NCI-H524 treated with DMSO at 0.1 percent for 48 hours (cell line): ENCODE measurements around the gene MATCAP1.

Experiments used
- DNase-seq: peaks from one replicate; lab custom pipeline; 2025; lab: John Stamatoyannopoulos, UW

Gene MATCAP1

DNA sequence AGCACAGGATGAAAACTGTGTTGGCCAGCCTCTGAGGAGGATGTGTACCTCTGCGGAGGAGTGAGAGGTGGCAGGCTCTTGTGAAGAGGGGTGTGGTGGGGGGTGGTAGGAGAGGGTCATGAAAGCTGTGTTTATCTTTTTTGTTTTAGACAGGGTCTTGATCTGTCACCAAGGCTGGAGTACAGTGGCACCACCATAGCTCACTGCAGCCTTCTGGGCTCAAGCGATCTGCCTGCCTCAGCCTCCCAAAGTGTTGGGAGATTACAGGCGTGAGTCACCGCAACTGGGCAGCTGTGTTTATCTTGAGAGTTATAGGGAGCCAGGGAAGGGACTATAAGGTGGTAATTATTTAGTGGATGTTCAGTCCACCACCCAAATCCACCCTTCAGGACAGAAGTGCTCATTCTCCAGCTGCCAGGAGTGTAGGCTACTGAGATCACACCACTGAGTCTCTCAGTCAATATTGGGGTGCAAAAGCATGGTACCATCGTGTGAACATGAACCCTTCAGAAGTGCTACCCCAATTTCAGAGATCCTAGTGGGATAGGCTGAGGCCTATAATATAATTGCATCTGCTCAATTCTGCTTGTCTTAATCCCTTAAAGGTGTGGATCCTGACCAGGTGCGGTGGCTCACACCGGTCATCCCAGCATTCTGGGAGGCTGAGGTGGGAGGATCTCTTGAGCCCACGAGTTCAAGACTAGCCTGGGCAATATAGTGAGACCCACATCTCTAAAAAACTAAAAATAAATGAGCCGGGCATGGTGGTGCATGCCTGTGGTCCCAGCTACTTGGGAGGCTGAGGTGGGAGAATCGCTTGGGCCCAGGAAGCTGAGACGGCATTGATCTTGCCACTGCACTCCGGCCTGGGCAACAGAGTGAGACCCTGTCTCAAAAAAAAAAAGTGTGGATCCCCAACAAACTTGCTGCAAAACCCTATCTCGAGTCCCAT, 7.0 kb upstream of the MATCAP1 start:
- DNase-seq, result no peak

GRCh38 chr16:67190041-67190440, 6.3 kb upstream of the MATCAP1 start, which contains the start of gene EXOC3L1:
Gene EXOC3L1, minus strand, starts transcription at chr16:67190136. Its CDS starts 460 bp downstream, at chr16:67189676.
- DNase-seq, result no peak

GRCh38 chr16:67188798-67189197, 5.0 kb upstream of the MATCAP1 start:
- no peak for DNase-seq

GRCh38 chr16:67188323-67188722, 4.6 kb upstream of the MATCAP1 start:
- no peak for DNase-seq

- DNase-seq, result no peak
Measured at GRCh38 chr16:67187175-67187890, 3.6 kb upstream of the MATCAP1 start.

- no peak for DNase-seq
Measured at GRCh38 chr16:67186550-67186950, 2.8 kb upstream of the MATCAP1 start.

GRCh38 chr16:67185651-67186134, 1.9 kb upstream of the MATCAP1 start:
- DNase-seq, result no peak

- no peak for DNase-seq
Measured at GRCh38 chr16:67184995-67185650, 1.4 kb upstream of the MATCAP1 start.

- no peak for DNase-seq
Measured at GRCh38 chr16:67184453-67184994, 761 bp upstream of the MATCAP1 start.

DNA sequence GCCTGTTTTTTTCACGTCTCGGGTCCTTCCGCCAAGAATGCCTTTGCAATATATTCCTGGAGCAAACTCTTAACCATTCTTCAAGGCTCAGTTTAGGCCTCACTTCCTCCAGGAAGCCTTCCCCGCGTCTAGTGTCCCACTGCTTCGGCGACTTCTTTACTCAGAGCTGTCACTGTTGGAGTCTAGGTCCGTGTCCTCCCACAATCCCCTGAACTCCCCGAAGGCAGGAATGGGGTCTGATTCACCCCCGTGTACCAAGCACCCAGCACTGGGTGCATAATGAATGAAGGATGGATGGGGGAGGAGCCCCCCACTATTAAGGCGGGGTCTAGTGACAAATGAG, 508 bp downstream of the MATCAP1 start:
- DNase-seq, result no peak

- no peak for DNase-seq
Measured at GRCh38 chr16:67182288-67182687, 1.5 kb downstream of the MATCAP1 start.

- no peak for DNase-seq
Measured at GRCh38 chr16:67181346-67181745, 2.4 kb downstream of the MATCAP1 start.

- no peak for DNase-seq
Measured at GRCh38 chr16:67180166-67180565, 3.6 kb downstream of the MATCAP1 start.

- no peak for DNase-seq
Measured at GRCh38 chr16:67179421-67180080, 4.2 kb downstream of the MATCAP1 start.

- no peak for DNase-seq
Measured at GRCh38 chr16:67177743-67178699, 5.7 kb downstream of the MATCAP1 start.

- no peak for DNase-seq
Measured at GRCh38 chr16:67176662-67177061, 7.1 kb downstream of the MATCAP1 start.

GRCh38 chr16:67174706-67175231, 9.0 kb downstream of the MATCAP1 start:
- no peak for DNase-seq

DNA sequence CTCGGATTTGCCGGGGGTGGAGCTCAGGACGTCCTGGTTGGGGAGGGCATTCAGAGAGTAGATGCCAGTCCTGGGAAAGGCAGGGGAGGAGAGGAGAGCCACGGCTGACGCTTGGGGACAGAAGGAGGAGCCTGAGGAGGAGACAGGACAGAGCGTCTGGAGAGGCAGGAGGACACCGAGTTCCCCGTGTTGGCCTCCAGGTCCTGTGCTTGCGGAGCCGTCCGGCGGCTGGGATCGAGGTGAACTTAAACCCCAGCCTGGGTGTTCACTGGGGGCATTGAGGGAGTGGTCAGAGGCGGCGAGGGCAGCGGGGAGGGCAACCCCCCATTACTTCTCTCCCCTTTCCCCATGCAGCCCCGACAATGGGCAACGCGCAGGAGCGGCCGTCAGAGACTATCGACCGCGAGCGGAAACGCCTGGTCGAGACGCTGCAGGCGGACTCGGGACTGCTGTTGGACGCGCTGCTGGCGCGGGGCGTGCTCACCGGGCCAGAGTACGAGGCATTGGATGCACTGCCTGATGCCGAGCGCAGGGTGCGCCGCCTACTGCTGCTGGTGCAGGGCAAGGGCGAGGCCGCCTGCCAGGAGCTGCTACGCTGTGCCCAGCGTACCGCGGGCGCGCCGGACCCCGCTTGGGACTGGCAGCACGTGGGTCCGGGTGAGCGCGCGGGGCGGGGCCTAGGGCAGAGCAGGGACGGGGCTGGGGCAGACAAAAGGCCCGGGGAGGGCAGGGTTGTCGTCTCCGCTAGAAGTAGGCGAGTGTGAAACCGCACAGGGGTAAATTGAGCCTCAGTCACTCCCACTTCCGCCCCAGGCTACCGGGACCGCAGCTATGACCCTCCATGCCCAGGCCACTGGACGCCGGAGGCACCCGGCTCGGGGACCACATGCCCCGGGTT, 9.7 kb downstream of the MATCAP1 start:
- peak; percentile 57 for DNase-seq

- no peak for DNase-seq
Measured at GRCh38 chr16:67173323-67173722, 10.4 kb downstream of the MATCAP1 start.
